Parathyroid adenoma (tissue), 2 donors: ENCODE data around the gene HLA-E.
"Not testable (repeated sequence)": the region's sequence is repeated elsewhere in the genome, so short reads cannot be mapped to it uniquely, and the experiment has no call there.

Source experiments
- H2AFZ ChIP-seq: fragments of 300-600 bp; sonication (generic); one replicate; pipeline ENCODE4 v1.7.0; 2017; ENCODE audit warnings: antibody characterized with exemption, mild to moderate bottlenecking
- H3K27ac ChIP-seq: fragments of 300-600 bp; sonication (generic); one replicate; pipeline ENCODE4 v1.7.0; 2017
- H3K27me3 ChIP-seq: fragments of 300-600 bp; sonication (generic); one replicate; pipeline ENCODE4 v1.7.0; 2017; ENCODE audit warnings: low read length; ENCODE audit not compliant: control insufficient read depth, insufficient read depth
- H3K36me3 ChIP-seq: fragments of 300-600 bp; sonication (generic); one replicate; pipeline ENCODE4 v1.7.0; 2017; ENCODE audit warnings: low read length; ENCODE audit not compliant: control insufficient read depth, insufficient read depth
- H3K4me1 ChIP-seq: fragments of 300-600 bp; sonication (generic); one replicate; pipeline ENCODE4 v1.7.0; 2017; ENCODE audit warnings: control low read depth
- H3K4me2 ChIP-seq: fragments of 300-600 bp; sonication (generic); one replicate; pipeline ENCODE4 v1.7.0; 2017; ENCODE audit warnings: low read length
- H3K4me3 ChIP-seq: fragments of 300-600 bp; sonication (generic); one replicate; pipeline ENCODE4 v1.7.0; 2017; ENCODE audit warnings: low read depth, low read length
- H3K79me2 ChIP-seq: fragments of 300-600 bp; sonication (generic); one replicate; pipeline ENCODE4 v1.7.0; 2017; ENCODE audit warnings: control low read depth
- H3K9ac ChIP-seq: fragments of 300-600 bp; sonication (generic); one replicate; pipeline ENCODE4 v1.7.0; 2017; ENCODE audit warnings: mild to moderate bottlenecking
- H3K9me3 ChIP-seq: fragments of 300-600 bp; sonication (generic); one replicate; pipeline ENCODE4 v1.7.0; 2017; ENCODE audit warnings: low read length; ENCODE audit not compliant: control insufficient read depth
- CTCF ChIP-seq: fragments of 300-600 bp; sonication (generic); IDR thresholded peaks from one replicate; pipeline ENCODE4 v1.7.0; 2017; ENCODE audit warnings: antibody characterized with exemption, mild to moderate bottlenecking
- donor health status: primary hyperparathyroidism.

Gene HLA-E

DNA sequence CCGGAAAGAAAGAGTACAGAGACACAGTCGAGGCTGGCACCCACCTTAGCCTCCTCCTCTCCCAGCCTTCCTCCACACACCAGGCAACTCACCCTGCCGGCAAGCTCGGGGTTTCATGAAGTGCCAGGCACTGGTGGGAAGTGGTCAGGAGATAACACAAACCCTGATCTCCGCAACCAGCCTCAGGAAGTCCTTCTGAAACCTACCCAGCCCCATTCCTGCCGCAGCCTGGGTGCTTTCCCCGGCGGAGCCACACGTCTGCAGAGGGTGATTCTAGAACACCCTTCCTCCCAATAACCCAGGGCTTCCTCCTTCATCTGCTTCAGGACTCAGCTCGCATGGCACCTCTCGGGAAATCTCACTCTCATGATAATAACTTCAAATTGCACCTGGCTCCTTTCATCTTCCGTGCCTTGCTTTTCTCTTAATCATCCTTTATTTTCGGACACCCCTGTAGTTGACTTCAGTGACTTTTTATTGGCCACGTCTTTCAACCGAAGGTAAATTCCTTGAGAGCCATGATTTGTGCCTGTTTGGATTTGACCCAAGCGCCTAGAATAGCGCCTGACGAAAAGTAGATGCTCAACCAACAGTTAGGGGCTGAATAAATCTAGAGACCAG is 8.7 kb upstream of the HLA-E start:
- no peak for TF ChIP-seq CTCF
- Histone ChIP-seq H3K9ac (no peak overlapping the region), H3K4me2 (no peak overlapping the region), H3K27ac (no peak overlapping the region), H3K36me3 (no peaks in the 10 kb centered on the region), H3K9me3 (no peaks in the 10 kb centered on the region), H3K4me1 (no peaks in the 10 kb centered on the region), H3K79me2 (no peaks in the 10 kb centered on the region), H3K4me3 (no peak overlapping the region), H3K27me3 (no peaks in the 10 kb centered on the region), H2AFZ (no peak overlapping the region)

DNA sequence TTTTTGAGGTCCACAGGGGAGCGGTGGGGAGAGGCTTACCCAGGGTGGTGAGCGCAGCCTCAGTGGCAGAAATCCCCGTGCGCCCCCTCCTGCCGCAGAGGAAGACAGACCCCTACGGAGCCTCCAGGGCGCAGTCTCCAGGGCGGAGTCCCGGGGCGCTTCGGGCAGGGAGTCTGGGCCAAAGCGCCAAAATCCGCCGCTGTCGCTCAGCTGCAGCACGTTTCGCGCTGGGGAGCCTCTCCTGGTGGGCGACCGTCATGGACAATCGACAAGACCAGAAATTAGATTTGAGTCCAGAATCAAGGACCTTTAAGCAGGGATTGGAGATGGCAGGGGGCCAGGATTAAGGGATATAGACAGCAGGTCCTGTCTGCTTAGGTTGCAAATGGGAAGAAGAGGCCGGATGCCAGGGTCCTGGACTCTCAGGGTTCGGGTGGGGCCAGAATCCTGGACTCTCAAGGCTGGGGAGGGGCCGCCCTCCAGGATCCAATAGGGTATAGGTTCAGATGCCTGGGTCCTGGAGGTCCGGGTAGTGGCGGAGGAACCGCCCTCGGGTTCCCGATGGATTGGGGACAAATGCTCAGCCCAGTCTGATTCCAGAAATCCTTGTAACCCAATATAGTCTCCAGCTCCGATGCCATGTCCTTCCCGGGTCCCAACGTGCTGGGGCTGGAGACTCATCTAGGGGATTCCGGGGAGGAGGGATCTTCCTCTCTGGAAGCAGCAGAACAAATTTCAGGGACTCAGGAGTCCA is 7.9 kb upstream of the HLA-E start:
- Histone ChIP-seq H3K4me2 (no peak overlapping the region), H3K9me3 (no peaks in the 10 kb centered on the region), H3K27me3 (no peaks in the 10 kb centered on the region), H3K79me2 (no peaks in the 10 kb centered on the region), H3K4me3 (no peak overlapping the region), H3K36me3 (no peaks in the 10 kb centered on the region), H3K4me1 (no peaks in the 10 kb centered on the region), H3K27ac (no peak overlapping the region), H2AFZ (no peak overlapping the region), H3K9ac (no peak overlapping the region)
- no peak for TF ChIP-seq CTCF

DNA sequence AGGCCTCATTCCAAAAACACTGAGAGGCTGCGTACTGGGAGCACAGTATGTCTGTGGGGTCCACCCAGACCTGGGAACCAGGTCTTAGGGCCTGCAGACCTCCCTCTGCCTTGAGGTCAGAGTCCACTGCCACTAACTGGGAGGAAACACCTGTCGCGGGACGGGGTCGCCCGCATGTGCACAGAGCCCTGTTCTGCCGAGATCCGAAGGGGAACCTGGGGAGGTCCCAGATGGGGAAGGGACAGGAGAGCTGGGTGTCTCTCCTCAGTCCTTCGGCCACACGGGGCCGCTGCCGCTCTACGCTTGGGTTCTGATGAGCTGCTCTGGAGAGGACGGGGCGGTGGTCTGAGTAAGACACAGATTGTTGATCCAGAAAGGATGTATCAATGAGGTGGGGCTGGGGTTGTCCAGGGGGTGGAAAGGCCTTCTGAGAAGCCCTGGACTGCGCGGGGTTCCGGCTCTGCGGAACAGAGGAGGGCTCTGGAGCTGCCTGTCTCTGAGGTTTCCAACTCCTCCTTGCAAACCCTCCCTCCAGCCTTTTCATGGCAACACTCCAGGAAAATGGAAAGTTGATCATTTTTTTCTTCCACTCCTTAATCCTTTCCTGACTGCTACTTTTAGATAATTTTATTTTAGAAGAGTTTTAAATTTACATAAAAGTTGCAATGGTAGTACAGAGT is 7.2 kb upstream of the HLA-E start:
- not testable (repeated sequence) for H3K9ac ChIP-seq, H3K36me3 ChIP-seq, H3K4me1 ChIP-seq, H3K4me3 ChIP-seq, H3K79me2 ChIP-seq, H3K27ac ChIP-seq, H3K4me2 ChIP-seq, H3K9me3 ChIP-seq, H3K27me3 ChIP-seq
- peak; percentile 73 for TF ChIP-seq CTCF
- H2AFZ ChIP-seq: peak overlapping the region; percentile 60

DNA sequence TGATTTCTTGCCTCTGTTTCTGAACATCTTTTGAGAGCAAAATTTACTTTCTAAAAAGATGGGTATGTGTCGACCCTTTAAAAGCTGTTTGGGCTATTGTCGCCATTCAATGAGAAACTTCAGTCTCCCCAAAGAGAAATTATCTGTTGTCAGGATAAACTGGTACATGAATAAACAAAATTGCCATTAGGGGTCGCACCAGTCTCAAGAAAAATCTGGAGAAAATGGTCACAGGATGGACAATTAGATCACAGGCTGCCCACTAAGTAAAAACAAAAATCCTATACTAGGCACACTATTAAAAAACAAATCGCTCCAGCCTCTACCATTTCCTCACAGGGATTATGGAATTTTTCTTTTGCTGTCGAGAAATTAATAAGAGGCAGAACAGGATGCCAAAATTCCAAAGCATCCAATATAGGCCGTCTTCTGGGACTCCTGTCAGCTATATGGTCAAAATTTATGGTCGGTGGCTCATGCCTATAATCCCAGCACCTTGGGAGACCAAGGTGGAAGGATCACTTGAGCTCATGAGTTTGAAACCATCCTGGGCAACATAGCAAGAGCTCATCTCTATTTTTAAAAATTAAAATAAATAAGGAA is 5.5 kb upstream of the HLA-E start:
- no peak overlapping the region for H3K4me3 ChIP-seq
- no peaks in the 10 kb centered on the region for H3K79me2 ChIP-seq
- TF ChIP-seq CTCF: peak; percentile 58
- no peaks in the 10 kb centered on the region for H3K27me3 ChIP-seq
- H3K9ac ChIP-seq: no peak overlapping the region
- H3K4me2 ChIP-seq: no peak overlapping the region
- H3K36me3 ChIP-seq: no peaks in the 10 kb centered on the region
- H3K4me1 ChIP-seq: no peaks in the 10 kb centered on the region
- no peaks in the 10 kb centered on the region for H3K9me3 ChIP-seq
- no peak overlapping the region for H2AFZ ChIP-seq
- no peak overlapping the region for H3K27ac ChIP-seq
